Neuron (in vitro differentiated cells): ENCODE results near the gene KMT5C.

Experiments used
- H2AFZ ChIP-seq: one replicate; pipeline ENCODE4 v1.6.1; 2013; ENCODE audit warnings: low read depth, mild to moderate bottlenecking, inconsistent platforms, low read length, moderate library complexity
- H3K27me3 ChIP-seq: one replicate; pipeline ENCODE4 v1.6.1; 2013; ENCODE audit warnings: low read length; ENCODE audit not compliant: insufficient read depth
- H3K36me3 ChIP-seq: one replicate; pipeline ENCODE4 v1.6.1; 2013; ENCODE audit warnings: low read length; ENCODE audit not compliant: insufficient read depth
- H3K4me1 ChIP-seq: one replicate; pipeline ENCODE4 v1.6.1; 2013; ENCODE audit warnings: low read length; ENCODE audit not compliant: insufficient read depth
- H3K4me3 ChIP-seq: 2 replicates; pipeline ENCODE4 v1.5.1; 2013; ENCODE audit warnings: mild to moderate bottlenecking, low read length, moderate library complexity
- H3K9me3 ChIP-seq: one replicate; pipeline ENCODE4 v1.6.1; 2013; ENCODE audit warnings: low read length

The KMT5C gene

GRCh38 chr19:55369653-55370304, 30.1 kb downstream of the KMT5C start:
- Histone ChIP-seq H3K27me3 (peaks cover 24% of the 10 kb centered on the region), H3K4me3 (peak overlapping the region; percentile 41), H3K9me3 (no peaks in the 10 kb centered on the region), H3K36me3 (no peaks in the 10 kb centered on the region), H2AFZ (peak overlapping the region; percentile 79), H3K4me1 (peaks cover 38% of the 10 kb centered on the region)

GRCh38 chr19:55370305-55370988, 30.8 kb downstream of the KMT5C start, which contains the start of gene IL11:
IL11 (minus strand) TSS chr19:55370463; CDS start chr19:55370310, 153 bp downstream.
- Histone ChIP-seq H3K27me3 (peaks cover 24% of the 10 kb centered on the region), H3K4me1 (peaks cover 38% of the 10 kb centered on the region), H2AFZ (peak within 1 kb of the TSS; percentile 79), H3K36me3 (no peaks in the 10 kb centered on the region), H3K9me3 (no peaks in the 10 kb centered on the region), H3K4me3 (peak within 1 kb of the TSS; percentile 41)

- Histone ChIP-seq H3K27me3 (peaks cover 26% of the 10 kb centered on the region), H3K4me3 (no peak overlapping the region), H3K36me3 (no peaks in the 10 kb centered on the region), H3K4me1 (peaks cover 51% of the 10 kb centered on the region), H2AFZ (no peak overlapping the region), H3K9me3 (no peaks in the 10 kb centered on the region)
Measured at GRCh38 chr19:55372316-55373081, 32.8 kb downstream of the KMT5C start.

- H3K27me3 ChIP-seq = peaks cover 24% of the 10 kb centered on the region
- H3K9me3 ChIP-seq = no peaks in the 10 kb centered on the region
- H3K4me1 ChIP-seq = peaks cover 56% of the 10 kb centered on the region
Measured at GRCh38 chr19:55373306-55373992, 33.8 kb downstream of the KMT5C start.

GRCh38 chr19:55373993-55374757, 34.5 kb downstream of the KMT5C start:
- H3K27me3 ChIP-seq = peaks cover 17% of the 10 kb centered on the region
- no peak overlapping the region for H3K4me3 ChIP-seq
- no peaks in the 10 kb centered on the region for H3K9me3 ChIP-seq
- no peak overlapping the region for H2AFZ ChIP-seq
- H3K36me3 ChIP-seq = no peaks in the 10 kb centered on the region
- peaks cover 56% of the 10 kb centered on the region for H3K4me1 ChIP-seq

More at GRCh38 chr19:55373306-55373992, 33.8 kb downstream of the KMT5C start:
- no peak overlapping the region for H3K4me3 ChIP-seq
- no peak overlapping the region for H2AFZ ChIP-seq
- H3K36me3 ChIP-seq = no peaks in the 10 kb centered on the region

GRCh38 chr19:55376241-55376933, 36.7 kb downstream of the KMT5C start, which contains the start of gene TMEM190:
TMEM190 (plus strand) TSS chr19:55376826; CDS start chr19:55376854, 28 bp downstream.
- no peak within 1 kb of the TSS for H2AFZ ChIP-seq
- no peaks in the 10 kb centered on the region for H3K9me3 ChIP-seq
- no peak within 1 kb of the TSS for H3K4me3 ChIP-seq
- H3K27me3 ChIP-seq = peaks cover 9% of the 10 kb centered on the region
- no peaks in the 10 kb centered on the region for H3K36me3 ChIP-seq
- peaks cover 45% of the 10 kb centered on the region for H3K4me1 ChIP-seq

GRCh38 chr19:55377356-55378131, 37.9 kb downstream of the KMT5C start:
- H3K27me3 ChIP-seq = peaks cover 9% of the 10 kb centered on the region
- no peaks in the 10 kb centered on the region for H3K9me3 ChIP-seq
- H3K36me3 ChIP-seq = no peaks in the 10 kb centered on the region
- no peak overlapping the region for H3K4me3 ChIP-seq
- H3K4me1 ChIP-seq = peaks cover 39% of the 10 kb centered on the region
- H2AFZ ChIP-seq = no peak overlapping the region

- peaks cover 3% of the 10 kb centered on the region for H3K27me3 ChIP-seq
Measured at GRCh38 chr19:55379174-55379573, 39.5 kb downstream of the KMT5C start.

GRCh38 chr19:55382013-55382412, 42.3 kb downstream of the KMT5C start:
- H2AFZ ChIP-seq = no peak overlapping the region
- no peaks in the 10 kb centered on the region for H3K9me3 ChIP-seq
- H3K4me3 ChIP-seq = no peak overlapping the region
- H3K36me3 ChIP-seq = peaks cover 5% of the 10 kb centered on the region
- H3K4me1 ChIP-seq = peaks cover 21% of the 10 kb centered on the region
- H3K27me3 ChIP-seq = peaks cover 3% of the 10 kb centered on the region

More at GRCh38 chr19:55379174-55379573, 39.5 kb downstream of the KMT5C start:
- H2AFZ ChIP-seq = no peak overlapping the region
- H3K4me3 ChIP-seq = no peak overlapping the region
- H3K9me3 ChIP-seq = no peaks in the 10 kb centered on the region
- H3K4me1 ChIP-seq = peaks cover 23% of the 10 kb centered on the region
- H3K36me3 ChIP-seq = no peaks in the 10 kb centered on the region

- Histone ChIP-seq H3K4me1 (peaks cover 23% of the 10 kb centered on the region), H3K9me3 (no peaks in the 10 kb centered on the region), H3K36me3 (peaks cover 11% of the 10 kb centered on the region), H3K4me3 (no peak overlapping the region), H2AFZ (no peak overlapping the region), H3K27me3 (peaks cover under 1% of the 10 kb centered on the region)
Measured at GRCh38 chr19:55382522-55383054, 42.9 kb downstream of the KMT5C start.
